CD4-positive, alpha-beta T cell treated with Interleukin-6 for 4 hours (primary cell): ENCODE results near the gene MUSK.
"Not testable (repeated sequence)": the region's sequence is repeated elsewhere in the genome, so short reads cannot be mapped to it uniquely, and the experiment has no call there.

Source experiments
- DNase-seq: peaks from one replicate; pipeline ENCODE4 v3.0.0-alpha.2; 2020; ENCODE audit warnings: mixed read lengths

Gene MUSK

DNA sequence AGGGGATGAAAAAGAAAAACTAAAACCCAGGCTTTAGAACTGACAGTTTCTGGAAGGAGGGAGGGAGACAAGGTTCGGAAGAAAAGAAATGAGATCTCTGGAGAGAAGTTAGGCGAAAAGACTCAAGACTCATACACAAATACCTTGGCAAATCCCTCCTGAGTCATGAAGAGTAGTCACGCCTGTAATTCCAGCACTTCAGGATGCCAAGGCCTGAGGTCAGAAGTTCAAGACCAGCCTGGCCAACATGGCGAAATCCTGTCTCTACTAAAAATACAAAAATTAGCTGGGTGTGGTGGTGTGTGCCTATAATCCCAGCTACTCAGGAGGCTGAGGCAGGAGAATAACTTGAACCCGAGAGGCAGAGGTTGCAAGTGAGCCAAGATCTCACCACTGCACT lies 27.3 kb downstream of the MUSK start:
- not testable (repeated sequence) for DNase-seq

DNA sequence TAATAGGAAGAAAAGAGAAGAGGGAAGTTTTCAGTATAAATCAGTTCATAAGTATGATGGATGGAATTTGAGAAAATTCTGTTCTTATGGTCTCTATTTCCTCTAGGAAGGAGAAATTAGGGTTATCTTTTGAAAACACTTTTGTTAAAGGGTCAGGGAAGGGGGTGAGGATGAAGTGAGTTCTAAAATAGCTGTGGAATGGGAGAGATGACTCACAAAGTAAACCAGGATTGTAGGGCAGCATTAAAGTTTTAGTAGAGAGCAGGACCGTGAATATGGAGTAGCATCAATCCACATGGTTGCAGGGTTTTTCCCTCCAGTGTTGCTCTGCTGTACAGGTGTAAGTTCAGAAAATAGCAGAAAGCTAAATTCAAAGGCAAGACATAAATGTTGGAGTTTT lies 32.4 kb downstream of the MUSK start:
- DNase-seq: no peak

DNA sequence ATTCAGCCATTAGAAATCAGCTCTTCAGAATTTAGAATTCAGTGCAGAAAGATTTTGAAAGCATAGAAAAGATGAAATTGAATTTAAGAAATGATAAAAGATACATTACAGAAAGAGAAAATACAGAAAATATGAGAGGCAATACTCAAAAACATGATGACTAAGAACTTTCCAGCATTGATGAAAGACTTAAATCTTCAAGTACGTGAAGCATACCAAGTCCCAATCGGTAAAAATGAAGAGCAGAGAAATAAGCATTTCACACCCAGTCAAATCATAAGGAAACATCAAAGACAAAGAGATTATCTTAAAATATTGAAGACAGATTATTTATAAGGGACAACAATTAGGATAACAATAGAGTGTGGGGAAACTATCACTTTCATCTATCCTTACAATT lies 35.1 kb downstream of the MUSK start:
- no peak for DNase-seq

DNA sequence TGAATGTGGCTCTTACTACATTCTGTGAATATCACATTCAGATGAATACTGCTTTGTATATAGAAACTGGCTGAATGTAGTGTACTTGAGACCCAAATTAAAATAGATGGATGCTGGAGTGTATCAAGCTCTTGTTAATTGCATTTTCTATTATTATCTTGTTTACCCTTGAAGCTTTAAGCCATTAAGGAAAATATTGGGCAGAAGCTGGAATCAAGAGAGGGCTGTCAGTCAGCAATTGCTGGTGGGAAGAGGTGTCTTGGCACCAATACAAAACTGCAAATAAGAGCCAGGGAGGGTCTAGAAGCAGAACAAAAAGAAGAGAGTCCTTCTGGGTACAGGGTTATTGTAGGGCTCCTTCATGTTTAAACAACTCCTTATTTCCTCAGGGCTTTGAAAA lies 38.8 kb downstream of the MUSK start:
- no peak for DNase-seq

DNA sequence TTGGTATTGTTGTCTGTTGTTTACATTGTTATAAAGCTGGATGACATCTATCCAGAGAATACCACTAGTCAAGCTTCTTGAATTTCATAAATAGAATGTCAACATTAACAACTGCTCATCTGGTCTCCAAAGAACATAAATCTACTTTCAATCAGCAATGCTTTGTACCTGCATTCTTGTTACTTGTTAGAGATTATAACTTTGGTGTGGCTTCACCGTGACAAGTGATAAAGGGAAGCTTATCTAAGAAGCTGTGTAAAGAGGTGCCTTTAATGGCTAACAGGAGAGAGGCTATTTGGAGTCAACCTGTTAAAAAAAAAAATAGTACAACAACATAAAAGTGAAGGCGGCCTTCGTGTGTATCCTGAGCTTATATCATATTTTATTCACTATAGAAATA lies 41.8 kb downstream of the MUSK start:
- no peak for DNase-seq

DNA sequence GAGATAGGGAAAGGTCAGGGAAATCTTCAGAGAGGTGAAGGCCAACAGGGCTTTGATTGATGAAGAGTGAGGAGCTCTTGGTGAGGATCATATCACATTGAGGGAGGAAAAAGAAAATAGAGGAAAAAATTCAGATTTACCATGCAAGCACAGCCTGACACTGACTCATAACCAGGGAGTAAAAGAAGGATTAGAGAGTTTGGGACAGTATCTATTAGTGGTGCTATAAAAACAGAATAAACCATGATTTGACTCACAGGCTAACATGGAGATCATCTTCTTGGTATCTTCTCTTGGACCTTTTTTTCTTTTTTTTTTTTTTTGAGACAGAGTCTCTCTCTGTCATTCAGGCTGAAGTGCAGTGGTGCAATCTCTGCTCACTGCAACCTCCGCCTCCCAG lies 44.4 kb downstream of the MUSK start:
- no peak for DNase-seq

DNA sequence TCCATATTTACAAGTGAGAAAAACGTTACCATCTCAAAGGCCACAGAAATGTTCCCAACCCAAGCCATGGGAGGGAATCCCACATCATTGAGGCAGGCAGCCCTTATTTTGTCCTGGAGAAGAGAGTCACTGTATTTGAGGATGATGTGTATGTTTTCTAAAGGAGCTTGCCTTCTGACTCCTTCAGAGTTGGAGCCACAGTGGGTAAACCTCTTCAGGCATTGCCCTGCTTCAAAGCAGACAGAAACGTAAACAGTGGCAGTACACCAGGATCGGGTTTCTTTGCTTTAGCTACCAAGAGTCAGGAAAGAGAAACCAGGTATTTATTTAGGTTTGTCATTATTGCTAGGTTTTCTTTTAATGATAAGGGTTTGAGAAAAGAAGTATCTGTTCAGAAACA lies 45.7 kb downstream of the MUSK start:
- no peak for DNase-seq

DNA sequence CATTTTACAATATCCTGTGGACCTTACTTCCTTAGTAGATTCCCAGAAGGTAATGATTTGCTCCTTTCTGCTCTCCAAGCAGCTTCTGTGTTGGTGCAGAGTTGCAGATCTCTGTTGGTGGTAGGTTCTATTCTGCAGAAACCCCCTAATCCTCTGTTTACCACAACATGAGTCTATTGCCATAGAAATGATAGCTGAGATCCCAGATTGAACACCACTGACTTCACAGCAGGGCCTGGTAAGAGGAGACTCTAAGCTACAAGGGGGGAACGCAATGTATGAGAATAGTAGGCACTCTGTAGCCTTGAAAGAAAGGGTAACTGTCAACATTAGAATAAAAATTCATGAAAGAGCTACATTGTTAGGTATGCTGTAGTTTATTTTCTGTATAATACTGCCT lies 59.5 kb downstream of the MUSK start:
- no peak for DNase-seq

DNA sequence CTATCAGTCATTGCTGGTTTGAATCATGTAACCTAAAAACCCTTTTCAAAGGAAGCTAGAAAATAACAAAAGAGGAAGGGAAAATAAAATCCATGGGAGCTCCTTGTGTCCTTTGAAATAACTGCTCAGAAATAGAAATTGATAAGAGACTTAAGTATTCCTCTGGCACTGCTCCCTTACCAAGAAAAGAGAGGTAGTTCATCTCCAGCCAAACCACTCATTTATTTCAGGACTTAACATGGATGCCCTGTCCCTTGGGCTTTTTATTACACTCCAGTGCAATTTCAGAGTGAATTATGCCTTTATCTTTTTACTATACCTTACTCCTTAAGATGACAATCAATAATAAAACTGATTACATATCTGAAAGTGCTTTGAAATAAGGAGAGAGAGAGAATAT lies 61.0 kb downstream of the MUSK start:
- no peak for DNase-seq

DNA sequence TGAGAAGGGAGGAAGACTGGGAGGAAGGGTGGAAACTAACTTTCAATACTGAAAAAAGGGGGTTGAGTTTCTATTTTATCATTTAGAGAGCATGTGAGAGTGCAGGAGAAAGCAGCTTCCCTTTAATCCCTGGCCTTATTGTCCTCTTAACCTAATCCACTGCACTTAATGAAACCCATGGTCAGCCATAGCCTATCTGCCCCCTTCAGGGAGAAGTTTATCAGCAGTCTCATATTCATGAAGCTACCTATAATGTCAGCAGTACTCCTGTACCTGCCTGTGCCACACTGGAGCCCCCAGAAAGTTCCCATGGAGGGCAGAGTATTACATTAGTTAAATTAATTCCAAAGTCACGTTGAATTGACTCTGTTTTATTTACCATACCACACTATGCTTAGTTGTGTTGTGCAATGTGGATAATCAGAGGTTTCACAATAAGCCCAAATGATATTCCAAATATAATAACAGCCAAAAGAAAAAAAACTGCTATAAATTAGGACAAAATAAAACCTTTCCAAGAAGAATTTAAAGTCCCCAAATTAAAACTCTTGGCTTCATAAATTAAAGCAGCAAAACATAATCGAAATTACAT lies 62.9 kb downstream of the MUSK start:
- no peak for DNase-seq

DNA sequence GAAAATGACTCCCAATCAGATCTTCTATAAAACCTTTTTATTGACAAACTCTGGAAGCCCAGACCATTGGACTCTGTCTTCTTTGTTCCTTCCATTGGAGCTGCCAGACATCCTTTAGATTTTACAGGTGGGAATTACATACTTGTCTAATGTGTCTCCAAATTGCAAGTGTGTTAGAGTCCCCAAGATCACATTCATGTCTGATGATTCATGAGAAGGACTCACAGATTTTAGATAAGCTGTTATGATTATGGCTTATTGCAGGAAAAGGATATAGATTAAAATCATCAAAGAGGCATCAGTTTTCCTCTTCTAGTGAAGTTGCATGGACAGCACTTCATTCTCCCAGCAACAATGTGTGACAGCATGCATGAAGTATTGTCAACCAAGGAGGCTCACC lies 70.4 kb downstream of the MUSK start:
- no peak for DNase-seq

DNA sequence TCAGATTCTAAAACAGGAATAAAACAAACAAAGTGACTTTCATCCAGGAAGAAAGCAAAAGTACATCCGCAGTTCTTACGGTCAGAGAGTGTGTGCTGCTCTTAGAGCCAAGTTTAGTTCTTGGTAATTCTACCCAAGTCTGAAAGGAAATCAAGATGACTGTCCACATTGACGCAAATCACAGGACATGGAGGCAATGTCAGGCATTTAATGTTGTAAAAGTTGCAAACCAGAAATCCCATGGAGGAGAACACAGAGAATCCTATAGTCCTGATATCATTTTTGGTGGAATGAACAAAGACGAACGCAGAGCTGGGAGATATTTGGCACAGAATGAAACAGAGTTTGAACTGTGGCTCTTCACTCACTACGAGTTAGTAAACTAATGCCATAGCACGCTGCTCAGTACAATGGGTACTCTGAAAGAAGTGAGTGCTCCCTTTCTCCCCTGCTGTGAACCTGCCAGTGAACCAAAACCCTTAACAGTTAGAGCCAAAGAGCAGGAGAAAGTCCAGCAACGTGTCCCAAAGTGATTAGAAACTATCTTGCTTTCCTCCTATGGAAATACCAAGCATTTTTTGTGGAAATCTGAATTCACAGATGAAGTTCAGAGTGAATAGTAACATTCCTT lies 74.3 kb downstream of the MUSK start:
- DNase-seq: no peak

DNA sequence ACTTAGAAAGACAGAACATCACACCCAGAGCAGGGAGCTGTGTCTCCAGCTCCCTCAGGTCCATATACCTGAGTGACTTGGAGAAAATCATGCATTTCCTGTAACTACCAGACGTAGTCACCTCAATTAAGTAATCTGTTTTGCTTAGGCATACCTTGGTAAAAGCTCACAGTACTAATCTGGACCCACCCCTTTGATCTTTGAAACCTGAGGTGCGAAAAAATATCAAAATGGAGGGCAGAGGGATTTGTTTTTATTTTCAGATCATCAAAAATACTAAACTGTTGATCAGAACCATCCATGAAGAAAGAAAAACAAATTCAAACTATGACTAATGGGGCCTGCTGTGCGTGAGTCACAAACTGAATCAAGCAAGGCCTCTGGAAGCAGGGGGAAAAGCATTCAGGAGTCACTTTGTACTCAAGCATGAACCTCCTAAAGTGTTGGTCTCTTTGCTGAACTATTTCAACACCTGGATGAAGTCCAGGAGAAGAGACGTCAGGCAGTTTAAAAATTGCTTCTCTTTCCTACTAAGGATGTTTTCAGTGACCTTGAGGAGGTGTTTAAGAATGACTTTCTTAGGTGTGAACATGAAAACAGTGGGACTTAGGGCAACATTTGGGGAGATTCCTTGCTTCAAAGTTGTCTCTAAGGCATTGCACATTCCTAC lies 76.3 kb downstream of the MUSK start:
- DNase-seq: no peak

DNA sequence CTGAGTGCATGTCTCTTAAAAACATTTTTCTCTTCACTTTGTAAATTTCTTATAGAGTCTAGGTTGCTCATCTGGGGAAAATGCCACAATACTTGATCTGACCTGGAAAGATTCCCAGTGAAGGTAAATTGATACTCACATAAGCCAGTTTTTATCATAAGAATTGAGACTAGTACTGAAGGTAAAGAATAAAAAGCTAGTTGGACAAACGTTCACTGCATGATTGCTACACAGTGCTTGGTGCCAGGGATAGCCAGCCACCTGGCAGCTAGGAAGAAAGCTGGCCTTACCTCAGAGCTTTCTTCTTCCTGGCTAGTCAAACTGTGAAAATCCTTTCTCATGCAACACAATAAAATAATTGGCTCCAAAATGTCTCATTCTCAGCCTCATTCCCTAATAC lies 77.1 kb downstream of the MUSK start:
- no peak for DNase-seq

DNA sequence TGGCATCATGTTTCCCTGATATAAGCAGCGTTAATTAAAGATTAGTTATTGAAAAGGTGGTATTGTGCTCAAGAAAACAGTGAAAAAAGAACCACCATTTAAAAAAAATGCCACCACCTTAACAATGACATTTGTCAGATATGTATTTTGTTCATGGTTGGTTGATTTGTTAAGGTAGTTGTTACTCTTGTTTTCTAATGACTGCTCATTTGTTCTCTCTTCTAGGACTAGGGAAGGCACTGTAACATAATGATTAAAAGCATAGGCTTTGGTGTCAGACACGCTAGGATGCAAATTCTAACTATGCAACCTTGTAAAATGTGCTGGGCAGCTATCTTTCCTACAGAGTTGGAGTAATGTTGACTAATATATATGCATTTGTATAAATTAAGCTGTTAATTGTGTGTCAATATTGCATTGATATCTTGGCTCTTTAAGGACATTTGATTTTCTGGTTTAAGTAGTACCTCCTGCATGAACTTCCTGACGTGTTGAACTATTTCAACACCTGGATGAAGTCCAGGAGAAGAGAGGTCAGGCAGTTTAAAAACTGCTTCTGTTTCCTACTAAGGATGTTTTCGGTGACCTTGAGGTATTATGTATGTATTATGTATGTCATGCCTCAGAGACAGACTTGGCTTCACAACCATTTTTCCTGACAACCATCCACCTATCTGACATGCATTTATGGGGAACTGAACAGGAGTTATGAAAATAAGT lies 77.8 kb downstream of the MUSK start:
- DNase-seq: no peak

DNA sequence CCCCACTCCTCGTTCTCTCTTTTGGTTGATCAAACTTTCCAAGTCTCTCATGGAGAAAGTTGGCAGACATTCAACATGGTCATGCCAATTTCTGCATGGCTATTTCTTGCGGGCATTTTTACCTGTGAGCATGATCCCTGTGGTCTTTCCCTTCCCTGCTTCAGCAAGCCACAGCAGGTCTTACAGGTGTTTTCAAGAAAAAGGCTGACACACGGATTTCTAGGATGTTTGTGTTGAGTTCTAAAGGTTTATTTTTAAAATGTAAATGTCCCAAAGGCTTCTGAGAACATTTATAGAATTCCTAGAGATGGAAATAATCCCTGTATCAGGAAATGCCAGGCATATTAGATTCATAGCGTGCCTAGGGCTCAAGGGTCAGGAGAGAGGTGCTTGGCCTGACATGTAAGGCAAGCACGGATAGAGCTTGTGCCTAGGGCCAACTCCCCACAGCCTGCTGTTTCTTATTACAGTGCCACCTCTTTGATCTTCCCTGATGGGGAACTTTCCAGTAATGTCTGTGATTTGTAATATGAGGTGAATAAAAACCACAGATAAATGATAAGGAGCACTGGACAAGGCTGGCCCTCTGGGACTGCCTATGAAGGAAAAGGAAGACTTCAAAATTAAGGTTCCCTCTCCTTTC lies 79.8 kb downstream of the MUSK start:
- no peak for DNase-seq

DNA sequence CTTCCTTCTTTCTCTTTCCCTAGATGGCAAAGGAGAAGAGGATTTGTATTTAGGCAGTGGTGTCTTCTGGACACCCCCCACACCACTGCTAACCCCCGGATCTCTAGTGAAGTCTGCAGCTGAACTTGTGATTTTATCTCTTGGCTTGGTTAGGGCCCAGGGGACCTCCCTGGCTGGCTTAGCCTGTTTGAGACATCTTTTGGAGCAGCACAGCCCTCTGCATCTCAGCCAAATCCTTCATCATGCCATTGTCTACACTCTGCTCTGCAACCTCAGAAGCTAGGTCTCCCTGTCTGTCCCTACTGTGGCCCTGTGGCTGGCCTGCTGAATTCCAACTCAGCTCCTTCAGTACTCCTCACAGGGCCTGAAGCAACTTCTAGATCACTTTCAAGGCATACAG lies 81.7 kb downstream of the MUSK start:
- no peak for DNase-seq

DNA sequence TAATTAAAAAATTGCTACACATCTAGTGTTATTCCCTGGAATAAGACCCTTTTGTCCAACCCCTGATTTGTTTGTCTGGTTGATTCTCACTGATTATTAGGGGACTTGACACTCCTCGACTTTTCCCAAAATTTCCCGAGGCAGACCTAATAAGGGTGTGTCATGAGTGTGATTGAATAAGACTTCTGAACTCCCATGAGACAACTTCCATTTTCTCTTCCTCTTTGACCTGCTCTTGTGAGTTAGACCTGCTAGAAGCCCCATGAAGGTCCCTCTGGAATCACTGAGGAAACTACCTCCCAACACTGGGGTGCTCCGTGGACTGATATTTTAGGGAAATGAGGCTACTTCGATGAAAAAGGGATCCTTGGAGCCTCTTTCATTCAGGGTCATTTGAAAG lies 83.4 kb downstream of the MUSK start:
- no peak for DNase-seq

DNA sequence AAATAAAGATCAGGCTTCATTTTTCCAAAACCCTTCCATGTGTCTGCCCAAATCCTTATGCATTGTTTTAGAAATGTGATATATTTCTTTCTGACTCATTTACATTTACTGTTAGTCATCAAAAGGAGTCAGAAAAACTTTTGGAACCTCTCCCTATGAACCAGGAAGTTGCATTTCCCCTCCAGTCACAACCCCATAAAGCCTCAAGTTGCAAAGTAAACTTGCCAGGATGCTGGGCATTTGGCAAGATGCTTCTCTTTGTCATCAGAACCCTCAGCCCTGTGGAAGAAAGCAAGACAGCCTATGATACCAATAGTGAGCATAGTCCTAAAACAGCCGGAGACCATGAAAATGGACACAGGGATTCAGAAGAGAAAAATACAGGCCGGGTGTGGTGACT lies 84.2 kb downstream of the MUSK start:
- no peak for DNase-seq

DNA sequence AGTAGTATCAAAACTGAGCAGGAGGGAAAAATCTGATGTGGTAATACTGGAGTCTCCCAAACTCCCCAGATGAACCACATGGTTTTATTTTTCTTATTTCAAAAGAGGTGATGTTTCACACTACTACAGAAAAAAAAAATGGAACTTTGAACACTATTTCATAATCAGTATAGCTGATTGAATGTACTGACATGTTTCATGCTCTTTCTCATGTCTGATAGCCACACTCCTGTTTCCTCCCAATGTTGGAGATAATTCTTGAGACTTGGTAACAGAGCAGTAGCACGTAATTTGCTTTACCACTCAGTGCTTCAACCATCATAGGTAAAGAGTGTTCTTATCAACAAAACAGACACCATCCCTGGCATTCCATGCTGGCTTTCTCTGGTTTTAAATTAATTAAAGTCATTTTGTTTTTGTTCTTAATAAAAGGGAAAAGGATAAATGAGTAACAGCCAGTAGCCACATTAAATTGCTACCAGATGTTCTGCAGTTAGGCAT lies 85.2 kb downstream of the MUSK start:
- no peak for DNase-seq

DNA sequence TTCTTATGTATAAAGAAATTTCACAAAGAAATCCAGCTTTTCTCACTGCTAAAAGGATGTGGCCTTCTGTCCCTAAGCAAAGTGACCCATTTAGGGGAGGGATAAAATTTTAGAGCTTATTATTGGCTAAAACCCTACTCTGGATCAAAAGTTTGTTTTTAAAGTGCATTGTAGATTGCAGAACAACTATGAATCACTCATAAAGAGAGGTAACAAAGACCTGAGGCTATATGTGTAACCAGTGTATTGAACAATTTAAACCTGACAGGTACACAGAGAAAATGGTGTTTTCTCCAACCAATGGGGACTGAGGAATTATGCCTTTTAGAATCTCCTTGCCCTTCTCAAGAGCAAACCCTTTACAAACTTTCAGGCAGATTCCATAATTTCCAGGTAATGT lies 86.6 kb downstream of the MUSK start:
- no peak for DNase-seq

DNA sequence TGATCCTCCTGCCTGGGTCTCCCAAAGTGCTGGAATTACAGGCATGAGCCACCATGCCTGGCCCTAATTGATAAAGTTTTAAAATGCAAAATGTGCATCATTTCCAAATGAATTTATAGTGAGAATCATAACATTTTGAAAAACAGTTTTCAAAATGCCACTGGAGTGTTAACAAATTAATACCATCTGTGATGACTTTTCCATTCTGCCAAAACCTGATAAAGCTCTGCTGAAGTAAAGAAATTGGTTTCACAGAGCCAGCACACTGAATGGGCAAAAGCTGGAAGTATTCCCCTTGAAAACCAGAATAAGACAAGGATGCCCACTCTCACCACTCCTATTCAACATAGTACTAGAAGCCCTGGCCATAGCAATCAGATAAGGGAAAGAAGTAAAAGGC lies 89.6 kb downstream of the MUSK start:
- no peak for DNase-seq

DNA sequence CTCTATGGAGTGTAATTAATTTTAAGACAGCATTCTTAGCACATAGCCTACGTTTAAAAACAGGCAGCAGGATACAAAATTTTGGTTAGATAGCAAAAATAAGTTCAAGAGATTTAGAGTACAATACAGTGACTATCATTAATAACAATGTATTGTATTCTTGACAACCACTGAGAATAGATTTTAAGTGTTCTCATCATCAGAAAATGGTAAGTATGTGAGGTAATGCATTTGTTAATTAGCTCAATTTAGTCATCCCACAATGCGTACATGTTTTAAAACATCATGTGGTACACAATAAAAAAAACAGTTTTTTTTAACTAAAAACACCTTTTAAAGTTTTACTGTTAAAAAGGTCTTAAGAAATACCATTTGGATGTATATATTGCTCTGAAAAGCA lies 94.2 kb downstream of the MUSK start:
- no peak for DNase-seq
